Adrenal gland (tissue), 12 donors: ENCODE results near the gene MLLT3. TPM values are rescaled to one million over a fixed set of nuclear protein-coding genes. Genes with fewer than 3 reads are reported as not detected.
"Not testable (repeated sequence)": the region's sequence is repeated elsewhere in the genome, so short reads cannot be mapped to it uniquely, and the experiment has no call there.

Source experiments
- DNase-seq, 7 donors: peaks; one replicate each; pipeline ENCODE4 v3.0.0-alpha.2; 2019 to 2020
- H3K27ac ChIP-seq, 5 donors: fragments of 200-600 bp; sonication (generic) in 4 of 5; 1 replicate in 3 of 5; 2 replicates in 2 of 5; pipeline versions ENCODE4 v1.5.1 to v1.8.0; 2016 to 2020; ENCODE audit warnings: mild to moderate bottlenecking in 1 of 5
- H3K27me3 ChIP-seq: fragments of 200-600 bp; 2 replicates; pipeline ENCODE4 v1.8.0; 2021
- H3K36me3 ChIP-seq, 2 donors: fragments of 200-600 bp; replicated peaks in 1 of 2; 1 replicate in 1 of 2; 2 replicates in 1 of 2; pipeline versions ENCODE4 v1.5.1 to v1.8.0; 2018 to 2022
- H3K4me1 ChIP-seq, 2 donors: fragments of 200-600 bp; replicated peaks in 1 of 2; 1 replicate in 1 of 2; 2 replicates in 1 of 2; pipeline versions ENCODE4 v1.5.1 to v1.8.0; 2018 to 2021
- H3K4me3 ChIP-seq, 4 donors: fragments of 200-600 bp; sonication (generic) in 3 of 4; one replicate each; pipeline ENCODE4 v1.5.1; 2016 to 2018
- H3K9me3 ChIP-seq, 3 donors: fragments of 200-600 bp; sonication (generic) in 1 of 3; replicated peaks in 1 of 3; 1 replicate in 2 of 3; 2 replicates in 1 of 3; pipeline versions ENCODE4 v1.5.1 to v1.8.0; 2016 to 2021
- POLR2A ChIP-seq, 2 donors: fragments of 450-650 bp; IDR thresholded peaks; one replicate each; pipeline ENCODE4 v1.6.1; 2017; ENCODE audit warnings: antibody characterized with exemption in 2 of 2, mild to moderate bottlenecking in 2 of 2, moderate library complexity in 1 of 2
- WGBS, 4 donors: extraction: QIAGEN DNeasy Blood & Tissue Kit in 2 of 4; methylation state at CpG; one replicate each; pipeline versions ENCODE4 v1.1.5 to v1.1.7; 2013 to 2017; 5-methylcytosine and 5-hydroxymethylcytosine counted together
- intact Hi-C, 2 donors: fragments of 100-400 bp; cut with DNase I; formaldehyde crosslinking; loops; one replicate each; pipeline versions ENCODE4 v1.14.1 to v1.15.0; 2022 to 2023
- polyA plus RNA-seq, 3 donors: library from polyadenylated mRNA; stranded (reverse); fragments of 200-250 nt in 2 of 3; fragments of 350-450 nt in 1 of 3; fragmentation: Illumina TruSeq in 1 of 3; extraction: RNeasy Lipid Tissue Mini Kit (QIAGEN cat#74804) in 1 of 3; gene quantifications; one replicate each; pipeline ENCODE4 v1.2.3, GENCODE V29; 2013 to 2014
- total RNA-seq, 9 donors: library from RNA; depleted of rRNA in 4 of 9; stranded (reverse); fragments of >200 nt in 4 of 9; fragments of 120-200 nt in 1 of 9; fragmentation: NEBNext Ultra II Directional in 1 of 9; extraction: Animal tissue kit (Norgen Biotek cat#: 25700) in 1 of 9; gene quantifications; one replicate each; pipeline versions ENCODE4 v1.1.0 to v1.2.4, GENCODE V29; 2013 to 2023
- TF ChIP-seq, protein P1 (sequence below), 6 experiments: fragments of 450-650 bp in 4 of 6; fragments of 200-600 bp in 2 of 6; sonication (generic) in 1 of 6; IDR thresholded peaks; 1 replicate in 5 of 6; 2 replicates in 1 of 6; pipeline versions ENCODE4 v1.5.1 to v1.8.0; 2016 to 2021; ENCODE audit warnings: antibody characterized with exemption in 6 of 6, mild to moderate bottlenecking in 2 of 6, moderate library complexity in 1 of 6
- donor health status: healthy with polysubstance abuse.
- donor health status: Bipolar disorder and iron deficiency.
- donor health status: DM: yes; HTN: yes; CAD: no.
- donor health status: DM: no; HTN: no; CAD: no.
- donor health status: DM: no; HTN: no; CAD: no.
- donor health status: DM: yes; HTN: yes; CAD: no.

MLLT3 gene
- total and polyA plus RNA-seq, 12 donors, result 11.0 to 37.7 (median 17.9) TPM

DNA sequence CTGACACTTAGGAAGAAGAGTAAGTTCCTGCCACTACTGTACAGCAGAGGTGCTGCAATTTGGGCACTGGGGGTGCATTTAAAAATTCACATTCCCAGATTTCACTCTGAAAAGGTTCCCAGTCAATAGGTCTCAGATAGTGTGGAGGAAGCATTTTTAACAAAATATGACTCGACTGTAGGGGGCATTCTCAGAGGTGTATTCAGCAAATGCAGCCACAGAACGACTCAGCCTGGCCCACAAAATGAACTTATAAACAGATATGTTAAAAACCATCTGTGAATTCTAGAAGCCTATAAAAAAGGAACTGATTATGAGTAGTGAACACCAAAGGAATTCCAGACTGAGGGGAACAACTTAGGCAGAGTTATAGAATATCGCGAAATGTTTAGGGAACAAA is 31.1 kb downstream of the MLLT3 start:
- H3K27me3 ChIP-seq, result no peaks in the 10 kb centered on the region
- no peak overlapping the region for H3K27ac ChIP-seq
- intact Hi-C loops, result no loop called here
- H3K36me3 ChIP-seq, result no peaks in the 10 kb centered on the region
- H3K9me3 ChIP-seq, result no peaks in the 10 kb centered on the region
- no peak for DNase-seq
- no peak overlapping the region for H3K4me3 ChIP-seq
- 90 to 97% (median 91%) methylated on average over 4 of the region's 4 CpGs for WGBS, 4 donors
- H3K4me1 ChIP-seq, result peaks cover 0 to 4% of the 10 kb centered on the region in 2 donors
- TF ChIP-seq POLR2A (IDR thresholded peaks at IDR 0.05), result no peak
- TF ChIP-seq, protein P1, sequence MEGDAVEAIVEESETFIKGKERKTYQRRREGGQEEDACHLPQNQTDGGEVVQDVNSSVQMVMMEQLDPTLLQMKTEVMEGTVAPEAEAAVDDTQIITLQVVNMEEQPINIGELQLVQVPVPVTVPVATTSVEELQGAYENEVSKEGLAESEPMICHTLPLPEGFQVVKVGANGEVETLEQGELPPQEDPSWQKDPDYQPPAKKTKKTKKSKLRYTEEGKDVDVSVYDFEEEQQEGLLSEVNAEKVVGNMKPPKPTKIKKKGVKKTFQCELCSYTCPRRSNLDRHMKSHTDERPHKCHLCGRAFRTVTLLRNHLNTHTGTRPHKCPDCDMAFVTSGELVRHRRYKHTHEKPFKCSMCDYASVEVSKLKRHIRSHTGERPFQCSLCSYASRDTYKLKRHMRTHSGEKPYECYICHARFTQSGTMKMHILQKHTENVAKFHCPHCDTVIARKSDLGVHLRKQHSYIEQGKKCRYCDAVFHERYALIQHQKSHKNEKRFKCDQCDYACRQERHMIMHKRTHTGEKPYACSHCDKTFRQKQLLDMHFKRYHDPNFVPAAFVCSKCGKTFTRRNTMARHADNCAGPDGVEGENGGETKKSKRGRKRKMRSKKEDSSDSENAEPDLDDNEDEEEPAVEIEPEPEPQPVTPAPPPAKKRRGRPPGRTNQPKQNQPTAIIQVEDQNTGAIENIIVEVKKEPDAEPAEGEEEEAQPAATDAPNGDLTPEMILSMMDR (IDR thresholded peaks at IDR 0.05), result no peak

DNA sequence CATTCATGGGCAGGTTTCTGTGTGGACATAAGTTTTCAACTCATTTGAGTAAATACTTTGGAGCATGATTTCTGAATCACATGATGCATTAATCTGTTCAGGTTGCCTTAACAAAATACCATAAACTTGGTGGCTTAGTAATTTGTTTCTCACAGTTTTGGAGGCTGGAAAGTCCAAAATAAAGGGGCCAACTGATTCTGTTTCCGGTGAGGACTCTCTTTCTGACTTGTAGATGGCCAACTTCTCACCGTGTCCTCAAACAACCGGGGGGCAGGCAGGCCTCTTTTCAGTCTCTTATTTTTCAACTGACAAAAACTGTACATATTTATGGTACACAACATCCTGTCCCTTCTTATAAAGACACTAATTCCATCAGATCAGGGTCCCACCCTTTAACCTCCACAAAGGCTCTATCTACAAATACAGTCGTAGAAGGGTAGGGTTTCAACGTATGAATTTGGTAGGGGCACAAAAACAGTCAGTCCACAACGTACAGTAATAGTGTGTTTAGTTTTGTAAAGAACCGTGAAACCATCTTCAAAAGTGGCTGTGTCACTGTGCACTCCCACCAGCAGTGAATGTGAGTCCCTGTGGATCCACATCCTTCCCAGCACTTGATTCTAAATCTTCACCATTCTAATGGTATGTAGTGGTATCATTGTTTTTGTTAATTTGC is 37.2 kb downstream of the MLLT3 start:
- no peaks in the 10 kb centered on the region for H3K36me3 ChIP-seq
- intact Hi-C loops, result no loop called here
- no peaks in the 10 kb centered on the region for H3K9me3 ChIP-seq
- no peak overlapping the region for H3K27ac ChIP-seq
- DNase-seq, result no peak
- H3K4me1 ChIP-seq, result no peaks in the 10 kb centered on the region
- WGBS, 4 donors, result 79 to 95% (median 86%) methylated on average over 7 of the region's 7 CpGs
- no peaks in the 10 kb centered on the region for H3K27me3 ChIP-seq
- H3K4me3 ChIP-seq, result no peak overlapping the region
- no peak for TF ChIP-seq POLR2A (IDR thresholded peaks at IDR 0.05)
- TF ChIP-seq, protein P1 (IDR thresholded peaks at IDR 0.05), result no peak

DNA sequence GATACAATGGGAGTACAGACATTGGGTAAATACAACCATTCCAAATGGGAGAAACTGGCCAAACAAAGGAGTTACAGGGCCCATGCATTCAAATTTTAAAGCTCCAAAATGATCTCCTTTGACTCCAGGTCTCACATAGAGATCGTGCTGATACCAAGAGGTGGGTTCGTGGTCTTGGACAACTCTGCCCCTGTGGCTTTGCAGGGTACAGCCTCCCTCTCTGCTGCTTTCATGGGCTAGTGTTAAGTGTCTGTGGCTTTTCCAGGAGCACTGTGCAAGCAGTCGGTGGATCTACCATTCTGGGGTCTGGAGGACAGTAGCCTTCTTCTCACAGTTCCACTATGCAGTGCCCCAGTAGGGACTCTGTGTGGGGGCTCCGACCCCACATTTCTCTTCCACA is 39.2 kb downstream of the MLLT3 start:
- H3K4me1 ChIP-seq, H3K36me3 ChIP-seq, H3K27me3 ChIP-seq, H3K4me3 ChIP-seq, H3K9me3 ChIP-seq, intact Hi-C loops, DNase-seq, H3K27ac ChIP-seq: not testable (repeated sequence)
- 96 to 100% (median 97%) methylated on average over 2 to 4 of the region's 4 CpGs for WGBS, 4 donors

DNA sequence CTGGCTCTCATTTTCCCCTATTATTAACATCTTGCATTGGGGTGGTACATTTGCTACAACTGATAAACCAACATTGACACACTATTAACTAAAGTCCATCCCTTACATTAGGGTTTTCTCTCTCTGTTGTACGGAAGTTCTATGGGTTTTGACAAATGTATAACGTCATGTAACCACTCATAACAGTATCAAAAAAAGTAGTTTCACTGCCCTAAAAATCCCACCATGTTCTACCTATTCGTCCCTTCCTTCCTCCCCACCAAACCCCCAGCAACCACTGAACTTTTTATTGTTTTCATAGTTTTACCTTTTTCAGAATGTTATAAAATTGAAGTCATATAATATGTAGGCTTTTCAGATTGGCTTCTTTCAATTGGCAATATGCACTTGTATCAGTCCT is 40.1 kb downstream of the MLLT3 start:
- no peaks in the 10 kb centered on the region for H3K36me3 ChIP-seq
- no peaks in the 10 kb centered on the region for H3K9me3 ChIP-seq
- H3K4me1 ChIP-seq, result no peaks in the 10 kb centered on the region
- no peak for DNase-seq
- no peak overlapping the region for H3K4me3 ChIP-seq
- intact Hi-C loops, result no loop called here
- H3K27me3 ChIP-seq, result no peaks in the 10 kb centered on the region
- TF ChIP-seq, protein P1 (IDR thresholded peaks at IDR 0.05), result no peak
- no peak for TF ChIP-seq POLR2A (IDR thresholded peaks at IDR 0.05)
- 89 to 95% (median 91%) methylated on average over 3 of the region's 3 CpGs for WGBS, 4 donors
- H3K27ac ChIP-seq, result no peak overlapping the region

DNA sequence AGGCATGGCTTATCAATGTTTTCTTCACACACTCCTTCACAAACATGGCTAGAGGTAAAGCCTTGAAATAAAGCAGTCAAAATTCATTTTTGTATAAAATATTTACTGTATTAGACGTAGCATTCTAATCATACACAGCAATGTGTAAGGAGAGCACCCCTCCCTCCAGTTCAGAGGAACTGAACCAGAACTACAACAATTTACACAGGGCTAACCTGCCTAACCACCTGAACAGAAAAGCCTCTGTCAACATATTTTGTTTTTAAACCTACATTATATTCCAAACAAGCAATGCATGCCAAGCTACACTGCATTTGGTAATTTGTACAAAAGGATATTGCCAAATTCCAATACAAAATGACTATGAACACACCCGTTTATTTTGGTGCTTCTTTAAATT is 41.6 kb downstream of the MLLT3 start:
- TF ChIP-seq, protein P1 (IDR thresholded peaks at IDR 0.05), result no peak
- TF ChIP-seq POLR2A (IDR thresholded peaks at IDR 0.05), result no peak
- 82 to 91% (median 86%) methylated on average over 2 of the region's 2 CpGs for WGBS, 4 donors
- H3K27ac ChIP-seq, result no peak overlapping the region
- no peak overlapping the region for H3K4me3 ChIP-seq
- intact Hi-C loops, result no loop called here
- no peak for DNase-seq
- no peaks in the 10 kb centered on the region for H3K9me3 ChIP-seq
- H3K4me1 ChIP-seq, result no peaks in the 10 kb centered on the region
- no peaks in the 10 kb centered on the region for H3K27me3 ChIP-seq
- H3K36me3 ChIP-seq, result no peaks in the 10 kb centered on the region
